DND-41 (cell line): ENCODE results near the gene MISFA.

Experiments used
- ATAC-seq: fragments of 200-7000 bp; cut with Tn5 transposase; 3 replicates; pipeline ENCODE4 v1.9.1; 2021; ENCODE audit warnings: low read depth; ENCODE audit not compliant: insufficient read depth
- DNase-seq: peaks from one replicate; pipeline ENCODE4 v3.0.0-alpha.2; 2020
- H2AFZ ChIP-seq: 2 replicates; pipeline ENCODE4 v1.6.0; 2012; ENCODE audit warnings: low read depth, low read length
- H3K27ac ChIP-seq: 2 replicates; pipeline ENCODE4 v1.5.1; 2012; ENCODE audit warnings: low read length, inconsistent platforms
- H3K27me3 ChIP-seq: fragments of 200-600 bp; sonication (generic); 2 replicates; pipeline ENCODE4 v1.6.0; 2012; ENCODE audit warnings: low read length, mild to moderate bottlenecking, inconsistent platforms; ENCODE audit not compliant: insufficient read depth, poor library complexity
- H3K36me3 ChIP-seq: 2 replicates; pipeline ENCODE4 v1.5.1; 2012; ENCODE audit warnings: low read length, inconsistent platforms; ENCODE audit not compliant: insufficient read depth
- H3K4me1 ChIP-seq: 2 replicates; pipeline ENCODE4 v1.5.1; 2012; ENCODE audit warnings: mild to moderate bottlenecking, low read length; ENCODE audit not compliant: insufficient read depth
- H3K4me2 ChIP-seq: 2 replicates; pipeline ENCODE4 v1.6.0; 2012; ENCODE audit warnings: mild to moderate bottlenecking, moderate library complexity, low read length, inconsistent platforms; ENCODE audit not compliant: insufficient read depth
- H3K4me3 ChIP-seq, 2 experiments: fragments of 200-600 bp in 1 of 2; shearing (Covaris generic) in 1 of 2; 2 replicates each; pipeline ENCODE4 v1.5.1; 2012 to 2016; ENCODE audit warnings: inconsistent platforms in 2 of 2, low read length in 2 of 2, mild to moderate bottlenecking in 2 of 2, low read depth in 1 of 2, moderate library complexity in 1 of 2
- H3K79me2 ChIP-seq: 2 replicates; pipeline ENCODE4 v1.6.0; 2012; ENCODE audit warnings: low read length, inconsistent platforms; ENCODE audit not compliant: insufficient read depth
- H3K9ac ChIP-seq: 2 replicates; pipeline ENCODE4 v1.6.0; 2012; ENCODE audit warnings: low read depth, mild to moderate bottlenecking, inconsistent platforms, low read length, moderate library complexity
- H3K9me3 ChIP-seq: 2 replicates; pipeline ENCODE4 v1.5.1; 2012; ENCODE audit warnings: low read length, moderate library complexity, mild to moderate bottlenecking, inconsistent platforms; ENCODE audit not compliant: insufficient read depth, severe bottlenecking
- H4K20me1 ChIP-seq: 2 replicates; pipeline ENCODE4 v1.6.0; 2012; ENCODE audit warnings: low read length; ENCODE audit not compliant: insufficient read depth
- EZH2 ChIP-seq: IDR thresholded peaks from 3 replicates; pipeline ENCODE4 v1.6.1; 2012; ENCODE audit warnings: borderline replicate concordance, low read depth, mild to moderate bottlenecking, moderate library complexity, low read length, inconsistent platforms; ENCODE audit not compliant: severe bottlenecking
- TF ChIP-seq, protein P1 (sequence below): IDR thresholded peaks from 2 replicates; pipeline ENCODE4 v1.5.1; 2012; ENCODE audit warnings: borderline replicate concordance, low read length, moderate library complexity, mild to moderate bottlenecking; ENCODE audit not compliant: poor library complexity, severe bottlenecking; ENCODE audit errors: extremely low read depth

Gene MISFA

DNA sequence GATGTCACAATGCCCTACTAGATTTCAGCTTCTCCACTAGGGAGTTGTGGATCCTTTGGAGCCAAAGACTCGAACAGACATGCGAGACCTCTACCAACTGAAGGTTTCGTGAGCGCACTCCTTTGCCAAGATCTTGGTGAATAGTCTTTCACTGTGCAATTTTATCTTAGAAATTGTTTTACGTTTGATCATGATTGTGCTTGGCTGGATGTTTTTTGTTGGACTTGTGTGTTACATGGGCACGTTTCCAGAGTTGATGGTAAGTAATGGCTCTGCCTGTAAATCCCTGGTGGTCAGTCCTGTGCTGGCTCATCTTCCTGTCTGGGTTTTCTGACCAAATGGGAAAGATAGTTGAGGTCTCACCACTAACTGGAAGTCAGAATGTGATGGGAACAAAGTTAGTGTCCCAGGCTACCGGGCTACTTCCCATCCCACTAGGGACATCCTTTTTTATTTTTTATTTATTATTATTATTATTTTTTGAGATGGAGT is at the start of gene MISFA:
TSS of gene MISFA (plus strand) at position 51 of the 492 bp plus-strand sequence. CDS start at position 191, 140 bp downstream.
- no peaks in the 10 kb centered on the region for H3K9me3 ChIP-seq
- no peaks in the 10 kb centered on the region for H3K36me3 ChIP-seq
- H3K4me2 ChIP-seq, result no peak within 1 kb of the TSS
- no peaks in the 10 kb centered on the region for H3K4me1 ChIP-seq
- no peak within 1 kb of the TSS for H3K9ac ChIP-seq
- no peak within 1 kb of the TSS for H3K27ac ChIP-seq
- no peaks in the 10 kb centered on the region for H3K79me2 ChIP-seq
- H4K20me1 ChIP-seq, result no peaks in the 10 kb centered on the region
- no peak for DNase-seq
- H2AFZ ChIP-seq, result no peak within 1 kb of the TSS
- ATAC-seq, result no peak
- TF ChIP-seq, protein P1, sequence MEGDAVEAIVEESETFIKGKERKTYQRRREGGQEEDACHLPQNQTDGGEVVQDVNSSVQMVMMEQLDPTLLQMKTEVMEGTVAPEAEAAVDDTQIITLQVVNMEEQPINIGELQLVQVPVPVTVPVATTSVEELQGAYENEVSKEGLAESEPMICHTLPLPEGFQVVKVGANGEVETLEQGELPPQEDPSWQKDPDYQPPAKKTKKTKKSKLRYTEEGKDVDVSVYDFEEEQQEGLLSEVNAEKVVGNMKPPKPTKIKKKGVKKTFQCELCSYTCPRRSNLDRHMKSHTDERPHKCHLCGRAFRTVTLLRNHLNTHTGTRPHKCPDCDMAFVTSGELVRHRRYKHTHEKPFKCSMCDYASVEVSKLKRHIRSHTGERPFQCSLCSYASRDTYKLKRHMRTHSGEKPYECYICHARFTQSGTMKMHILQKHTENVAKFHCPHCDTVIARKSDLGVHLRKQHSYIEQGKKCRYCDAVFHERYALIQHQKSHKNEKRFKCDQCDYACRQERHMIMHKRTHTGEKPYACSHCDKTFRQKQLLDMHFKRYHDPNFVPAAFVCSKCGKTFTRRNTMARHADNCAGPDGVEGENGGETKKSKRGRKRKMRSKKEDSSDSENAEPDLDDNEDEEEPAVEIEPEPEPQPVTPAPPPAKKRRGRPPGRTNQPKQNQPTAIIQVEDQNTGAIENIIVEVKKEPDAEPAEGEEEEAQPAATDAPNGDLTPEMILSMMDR, result no peak
- TF ChIP-seq EZH2, result no peak
- no peaks in the 10 kb centered on the region for H3K27me3 ChIP-seq
- H3K4me3 ChIP-seq, result no peak within 1 kb of the TSS

DNA sequence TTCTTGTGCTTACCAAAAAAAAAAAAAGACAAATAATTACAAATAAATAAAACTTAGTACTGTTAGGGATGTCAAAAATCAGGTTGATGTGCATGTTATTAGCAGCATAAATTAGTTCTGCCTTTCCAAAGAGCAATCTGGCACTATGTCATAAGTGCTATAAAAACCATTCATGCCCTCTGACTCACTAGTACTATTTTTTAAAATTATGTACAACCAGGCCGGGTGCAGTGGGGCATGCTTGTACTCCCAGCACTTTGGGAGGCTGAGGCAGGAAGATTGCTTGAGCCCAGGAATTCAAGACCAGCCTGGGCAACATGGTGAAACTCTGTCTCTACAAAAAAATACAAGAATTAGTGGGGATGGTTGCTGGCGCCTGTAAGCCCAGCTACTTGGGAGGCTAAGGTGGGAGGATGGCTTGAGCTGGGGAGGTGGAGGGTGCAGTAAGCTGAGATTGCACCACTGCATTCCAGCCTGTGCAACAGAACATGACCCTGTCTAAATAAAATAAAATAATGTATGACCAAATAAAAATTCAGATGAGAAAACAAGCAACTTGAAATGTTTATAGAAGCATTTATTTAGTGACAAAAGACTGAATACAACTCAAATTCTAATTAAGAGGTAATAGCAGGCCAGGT is 36.4 kb upstream of the MISFA start:
- no peak overlapping the region for H3K4me2 ChIP-seq
- no peaks in the 10 kb centered on the region for H3K79me2 ChIP-seq
- H2AFZ ChIP-seq, result no peak overlapping the region
- no peak for ATAC-seq
- no peak for DNase-seq
- H4K20me1 ChIP-seq, result no peaks in the 10 kb centered on the region
- H3K36me3 ChIP-seq, result peaks cover 5% of the 10 kb centered on the region
- H3K9me3 ChIP-seq, result no peaks in the 10 kb centered on the region
- no peak overlapping the region for H3K9ac ChIP-seq
- H3K4me3 ChIP-seq, result no peak overlapping the region
- no peak overlapping the region for H3K27ac ChIP-seq
- no peak for TF ChIP-seq EZH2
- TF ChIP-seq, protein P1, result no peak
- no peaks in the 10 kb centered on the region for H3K27me3 ChIP-seq
- H3K4me1 ChIP-seq, result no peaks in the 10 kb centered on the region

DNA sequence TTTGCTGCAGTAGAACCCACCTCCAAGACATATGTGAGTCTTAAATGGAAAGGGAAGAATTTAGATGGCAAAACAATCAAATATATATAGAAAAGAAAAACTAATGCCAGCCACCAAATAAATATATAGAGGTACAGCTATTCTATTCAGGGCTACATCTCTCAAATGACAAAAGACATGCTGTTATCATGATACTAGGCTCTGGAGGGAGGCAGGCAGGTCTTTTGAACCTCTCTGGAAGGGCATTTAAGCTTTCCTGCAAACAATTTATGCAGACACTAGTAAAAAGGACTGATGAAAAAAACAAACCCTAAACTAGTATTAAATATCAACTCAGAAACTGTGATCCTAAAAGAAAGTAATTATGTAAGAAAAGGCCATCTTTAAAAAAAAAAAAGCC is 35.4 kb upstream of the MISFA start:
- Histone ChIP-seq H3K27ac (no peak overlapping the region), H3K79me2 (no peaks in the 10 kb centered on the region), H3K9ac (no peak overlapping the region), H3K27me3 (no peaks in the 10 kb centered on the region), H3K4me1 (no peaks in the 10 kb centered on the region), H3K4me3 (no peak overlapping the region), H4K20me1 (no peaks in the 10 kb centered on the region), H2AFZ (no peak overlapping the region), H3K4me2 (no peak overlapping the region), H3K36me3 (peaks cover 5% of the 10 kb centered on the region), H3K9me3 (no peaks in the 10 kb centered on the region)
- ATAC-seq (no peak), DNase-seq (no peak)
- TF ChIP-seq, protein P1, result no peak
- no peak for TF ChIP-seq EZH2
